K562 (cell line): Measurements from ENCODE around the gene RPS19BP1. TPM values are rescaled to one million over a fixed set of nuclear protein-coding genes. Genes with fewer than 3 reads are reported as not detected.
A peak's percentile ranks its signal among the peaks of the same experiment; 100 is the strongest.

Experiments used
- ATAC-seq: fragments of 200-7000 bp; cut with Tn5 transposase; 3 replicates; pipeline ENCODE4 v1.9.1; 2020; ENCODE audit warnings: moderate library complexity
- BruUV-seq: library from RNA; stranded (reverse); fragments of 400-500 nt; replicated peaks from 2 replicates; lab custom pipeline; 2021; lab: Mats Ljungman, UMichigan
- CTCF ChIA-PET: fragments of 300-600 bp; formaldehyde crosslinking; extraction: SDS; loops from one replicate; lab custom pipeline; 2021; ENCODE audit warnings: low intra/inter-chr PET ratio; lab: Yijun Ruan, JAX
- POLR2A ChIA-PET: fragments of 300-600, 350-650 bp; sonication (Branson Sonifier 250); formaldehyde crosslinking; extraction: SDS; loops from one replicate; lab custom pipeline; 2021; ENCODE audit warnings: antibody characterized with exemption, inconsistent platforms; lab: Yijun Ruan, JAX
- DNase-seq, 4 experiments: peaks; one replicate each; pipeline versions ENCODE4 v3.0.0 to v3.0.0-alpha.2; 2011 to 2018; ENCODE audit warnings: low spot score in 3 of 4, mixed read lengths in 3 of 4; ENCODE audit errors: extremely low read depth in 1 of 4
- FAIRE-seq: peaks from 2 replicates; lab custom pipeline; 2011; peaks lifted over from hg19 to GRCh38; lab: Jason Lieb, UNC
- H2AFZ ChIP-seq: 2 replicates; pipeline ENCODE4 v1.6.0; 2011; ENCODE audit warnings: low read depth, low read length, control low read depth, inconsistent platforms
- H3K27ac ChIP-seq: fragments of 200-600 bp; 3 replicates; pipeline ENCODE4 v1.8.0; 2011; ENCODE audit warnings: low read depth, mild to moderate bottlenecking, control low read depth, inconsistent platforms, low read length, moderate library complexity, mixed read lengths; ENCODE audit errors: extremely low read depth
- H3K27me3 ChIP-seq, 2 experiments: fragments of 300-600 bp in 1 of 2; 2 replicates in 1 of 2; 3 replicates in 1 of 2; pipeline versions ENCODE4 v1.6.0 to v1.8.0; 2011; ENCODE audit warnings: inconsistent platforms in 2 of 2, low read length in 2 of 2, mild to moderate bottlenecking in 1 of 2, mixed read lengths in 1 of 2, moderate library complexity in 1 of 2; ENCODE audit not compliant: control insufficient read depth in 2 of 2, insufficient read depth in 2 of 2
- H3K36me3 ChIP-seq: fragments of 300-600 bp; 3 replicates; pipeline ENCODE4 v1.8.0; 2011; ENCODE audit warnings: mild to moderate bottlenecking, low read length, inconsistent platforms; ENCODE audit not compliant: control insufficient read depth, insufficient read depth
- H3K4me1 ChIP-seq, 2 experiments: fragments of 200-600 bp in 1 of 2; replicated peaks in 1 of 2; 2 replicates in 1 of 2; 3 replicates in 1 of 2; pipeline versions ENCODE4 v1.5.1 to v1.8.0; 2011; ENCODE audit warnings: inconsistent platforms in 2 of 2, low read length in 2 of 2, mild to moderate bottlenecking in 1 of 2, mixed read lengths in 1 of 2, moderate library complexity in 1 of 2; ENCODE audit not compliant: control insufficient read depth in 2 of 2, insufficient read depth in 2 of 2
- H3K4me2 ChIP-seq: 2 replicates; pipeline ENCODE4 v1.6.1; 2011; ENCODE audit warnings: low read length, control low read depth, inconsistent platforms, mixed read lengths; ENCODE audit not compliant: insufficient read depth
- H3K4me3 ChIP-seq: fragments of 200-600 bp; sonication (generic), shearing (Covaris generic); 2 replicates; pipeline ENCODE4 v1.5.1; 2016; ENCODE audit warnings: control low read depth, inconsistent platforms
- H3K79me2 ChIP-seq: fragments of 200-600 bp; 3 replicates; pipeline ENCODE4 v1.8.0; 2011; ENCODE audit warnings: low read length, inconsistent platforms; ENCODE audit not compliant: control insufficient read depth, insufficient read depth
- H3K9ac ChIP-seq, 2 experiments: 2 replicates each; pipeline versions ENCODE4 v1.6.0 to v1.6.1; 2011; ENCODE audit warnings: low read depth in 2 of 2, low read length in 2 of 2, control low read depth in 1 of 2, inconsistent platforms in 1 of 2, mild to moderate bottlenecking in 1 of 2, mixed read lengths in 1 of 2; ENCODE audit not compliant: insufficient read depth in 1 of 2
- H3K9me1 ChIP-seq: one replicate; pipeline ENCODE4 v1.6.0; 2011; ENCODE audit warnings: inconsistent platforms, mild to moderate bottlenecking, low read length, moderate library complexity; ENCODE audit not compliant: control insufficient read depth, insufficient read depth
- H3K9me3 ChIP-seq: replicated peaks from 2 replicates; pipeline ENCODE4 v1.5.1; 2011; ENCODE audit warnings: low read depth, low read length, inconsistent platforms; ENCODE audit not compliant: control insufficient read depth, insufficient read depth
- H4K20me1 ChIP-seq: replicated peaks from 2 replicates; pipeline ENCODE4 v1.6.1; 2011; ENCODE audit warnings: low read length, inconsistent platforms, mixed read lengths; ENCODE audit not compliant: control insufficient read depth, insufficient read depth
- ARHGAP35 ChIP-seq: fragments of 450-650 bp; IDR thresholded peaks from 2 replicates; pipeline ENCODE4 v1.6.1; 2018; ENCODE audit not compliant: partially characterized antibody
- BRD4 ChIP-seq: fragments of 200-600 bp; sonication (generic); IDR thresholded peaks from 2 replicates; pipeline ENCODE4 v1.6.1; 2017; ENCODE audit warnings: inconsistent platforms
- C11orf30 ChIP-seq: fragments of 450-650 bp; IDR thresholded peaks from 2 replicates; pipeline ENCODE4 v1.6.1; 2016; ENCODE audit warnings: low read depth, mild to moderate bottlenecking
- CBFA2T3 ChIP-seq: fragments of 450-650 bp; IDR thresholded peaks from 2 replicates; pipeline ENCODE4 v1.6.1; 2017
- CC2D1A ChIP-seq: fragments of 450-650 bp; IDR thresholded peaks from 2 replicates; pipeline ENCODE4 v1.6.1; 2017; ENCODE audit warnings: mild to moderate bottlenecking
- CREM ChIP-seq: IDR thresholded peaks from 2 replicates; pipeline ENCODE4 v1.6.1; 2014; ENCODE audit warnings: antibody characterized with exemption, low read depth
- CTCF ChIP-seq, 3 experiments: IDR thresholded peaks in 2 of 3; conservative IDR thresholded peaks in 1 of 3; 2 replicates each; pipeline ENCODE4 v1.5.1; 2011 to 2012; ENCODE audit warnings: low read length in 3 of 3, mild to moderate bottlenecking in 3 of 3, control low read depth in 2 of 3, improper control_type of control experiment in 1 of 3, inconsistent platforms in 1 of 3, low read depth in 1 of 3, mixed read lengths in 1 of 3, moderate library complexity in 1 of 3; ENCODE audit not compliant: insufficient read depth in 2 of 3
- DNMT1 ChIP-seq: fragments of 450-650 bp; IDR thresholded peaks from 2 replicates; pipeline ENCODE4 v1.6.1; 2016; ENCODE audit warnings: antibody characterized with exemption, mild to moderate bottlenecking
- HDGF ChIP-seq: fragments of 450-650 bp; IDR thresholded peaks from 2 replicates; pipeline ENCODE4 v1.6.1; 2016
- NBN ChIP-seq: fragments of 450-650 bp; IDR thresholded peaks from 2 replicates; pipeline ENCODE4 v1.6.1; 2016; ENCODE audit warnings: low read depth, mild to moderate bottlenecking
- PHF21A ChIP-seq: fragments of 450-650 bp; IDR thresholded peaks from 2 replicates; pipeline ENCODE4 v1.6.1; 2017; ENCODE audit warnings: low read depth, borderline replicate concordance
- RAD21 ChIP-seq, 2 experiments: fragments of 250-450 bp in 1 of 2; fragments of 450-650 bp in 1 of 2; sonication (Bioruptor Pico) in 1 of 2; formaldehyde crosslinking in 1 of 2; IDR thresholded peaks in 1 of 2; conservative IDR thresholded peaks in 1 of 2; 2 replicates each; pipeline versions ENCODE4 v1.4.0 to v1.8.0; 2020 to 2022; ENCODE audit warnings: mild to moderate bottlenecking in 2 of 2, moderate library complexity in 1 of 2
- RBFOX2 ChIP-seq: fragments of 200-400 bp; formaldehyde crosslinking; IDR thresholded peaks from 2 replicates; pipeline ENCODE4 v1.6.1; 2017; ENCODE audit warnings: low read depth, mild to moderate bottlenecking, low read length, moderate library complexity
- SMC3 ChIP-seq: conservative IDR thresholded peaks from 2 replicates; pipeline ENCODE4 v1.6.1; 2011; ENCODE audit warnings: low read depth, low read length, improper control_type of control experiment; ENCODE audit not compliant: insufficient read depth
- TAF1 ChIP-seq: IDR thresholded peaks from 2 replicates; pipeline ENCODE4 v1.6.1; 2011; ENCODE audit warnings: mild to moderate bottlenecking, low read length, moderate library complexity; ENCODE audit not compliant: insufficient read depth, control insufficient read depth, severe bottlenecking; ENCODE audit errors: extremely low read depth
- TAF7 ChIP-seq: fragments of 450-650 bp; IDR thresholded peaks from 2 replicates; pipeline ENCODE4 v1.6.1; 2016; ENCODE audit warnings: missing genetic modification characterization, missing compliant biosample characterization
- WGBS: fragments of 100-300 bp; shearing (Covaris generic); methylation state at CpG from one replicate; pipeline ENCODE4 v1.1.6; 2016; ENCODE audit warnings: low coverage, mixed read lengths; ENCODE audit not compliant: insufficient coverage; ENCODE audit errors: missing lambda C conversion rate; 5-methylcytosine and 5-hydroxymethylcytosine counted together
- in situ Hi-C: fragments of 300-500 bp; cut with MboI; formaldehyde crosslinking; loops from 4 replicates; pipeline ENCODE4 v1.15.0; 2018; ENCODE audit warnings: inconsistent platforms, mixed read lengths
- intact Hi-C: fragments of 100-400 bp; cut with micrococcal nuclease; formaldehyde crosslinking; loops from 2 replicates; pipeline ENCODE4 v1.14.2; 2022
- polyA plus RNA-seq, 8 experiments: library from polyadenylated mRNA; depleted of rRNA in 4 of 8; stranded (reverse) in 5 of 8; unstranded in 3 of 8; fragments of >200 nt; fragmentation: Nextera tagmentation in 2 of 8; fragmentation: Illumina TruSeq in 1 of 8; extraction: Ambion mirVana in 2 of 8; extraction: Trizol in 1 of 8; gene quantifications; 2 replicates each; pipeline versions ENCODE4 v1.2.1 to v1.2.3, GENCODE V29; 2011 to 2014; ENCODE audit warnings: inconsistent platforms in 1 of 8, missing spikeins in 1 of 8
- total RNA-seq, 7 experiments: library from RNA; depleted of rRNA in 6 of 7; stranded (reverse); fragments of >200 nt in 6 of 7; fragmentation: Illumina TruSeq in 2 of 7; extraction: Trizol in 2 of 7; gene quantifications; 2 replicates each; pipeline versions ENCODE4 v1.2.1 to v1.2.3, GENCODE V29; 2011 to 2021; ENCODE audit warnings: low replicate concordance in 1 of 7
- TF ChIP-seq, protein P1 (sequence below): sonication (generic); formaldehyde crosslinking; IDR thresholded peaks from 2 replicates; pipeline ENCODE4 v1.8.0; 2022; ENCODE audit warnings: missing genetic modification reagents, mild to moderate bottlenecking, moderate library complexity, borderline replicate concordance
- TF ChIP-seq, protein P2 (sequence below): fragments of 450-650 bp; IDR thresholded peaks from 2 replicates; pipeline ENCODE4 v1.6.1; 2016

Gene RPS19BP1
- total and polyA plus RNA-seq, 9 of the 15 experiments (the other 6 are each of a cell fraction or from before 2014, with no cell fraction given), result 3.0 to 223 (median 84.3) TPM

GRCh38 chr22:39530692-39531331 lies 1.7 kb downstream of the RPS19BP1 start:
- no peaks in the 10 kb centered on the region for H3K9me1 ChIP-seq
- peak overlapping the region; percentile 97; the same call in 1 of the 2 replicates for H3K4me3 ChIP-seq
- 13% methylated on average over 7 of the region's 9 CpGs for WGBS
- POLR2A ChIA-PET, result interaction anchor here (1.0 to 4.2 kb wide), 5 partner anchors 8 to 510 kb away, joined by 4 to 42 read pairs (median 7); partner anchors contain the start of genes ATF4 and RPL3
- CTCF ChIA-PET, result interaction anchor here (0.6 kb wide), 2 partner anchors 37 to 1036 kb away, joined by 3 read pairs; no protein-coding TSS in a partner anchor
- FAIRE-seq, result peak; percentile 86
- in situ Hi-C loops (loop anchor here (5.0 to 10.0 kb wide), 2 partner anchors 369 to 654 kb away; no protein-coding TSS in a partner anchor), intact Hi-C loops (loop anchor here (5.0 kb wide), 2 partner anchors 34 to 506 kb away; no protein-coding TSS in a partner anchor)
- H4K20me1 ChIP-seq, result peaks cover 7% of the 10 kb centered on the region
- peak; percentile 19 for ATAC-seq
- peaks cover 29 to 63% of the 10 kb centered on the region in 2 experiments; a peak in 4 of 5 replicates for H3K4me1 ChIP-seq
- no peak overlapping the region for H2AFZ ChIP-seq
- H3K36me3 ChIP-seq, result peaks cover 43% of the 10 kb centered on the region
- peak overlapping the region; percentile 97 for H3K4me2 ChIP-seq
- DNase-seq, result peak; percentile 51 to 86 (median 61)
- H3K27me3 ChIP-seq, result no peaks in the 10 kb centered on the region
- H3K9ac ChIP-seq, result peak overlapping the region in 1 of 2 experiments; percentile 88; a peak in 3 of 4 replicates
- BruUV-seq, result no TSS peak
- peak overlapping the region; percentile 92; the same call in 2 of the 3 replicates for H3K27ac ChIP-seq
- H3K79me2 ChIP-seq, result peaks cover 46% of the 10 kb centered on the region
- no peaks in the 10 kb centered on the region for H3K9me3 ChIP-seq
- TF ChIP-seq, protein P1, sequence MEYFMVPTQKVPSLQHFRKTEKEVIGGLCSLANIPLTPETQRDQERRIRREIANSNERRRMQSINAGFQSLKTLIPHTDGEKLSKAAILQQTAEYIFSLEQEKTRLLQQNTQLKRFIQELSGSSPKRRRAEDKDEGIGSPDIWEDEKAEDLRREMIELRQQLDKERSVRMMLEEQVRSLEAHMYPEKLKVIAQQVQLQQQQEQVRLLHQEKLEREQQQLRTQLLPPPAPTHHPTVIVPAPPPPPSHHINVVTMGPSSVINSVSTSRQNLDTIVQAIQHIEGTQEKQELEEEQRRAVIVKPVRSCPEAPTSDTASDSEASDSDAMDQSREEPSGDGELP (CRISPR knock-in tag), result 0 out of 2 replicates have a peak, but pooled peaks have one; percentile 24
- TF ChIP-seq C11orf30 (no peak), DNMT1 (no peak), SMC3 (peak; percentile 15; the same call in 1 of the 2 replicates), TAF1 (peak; percentile 15), PHF21A (no peak), RAD21 (CRISPR knock-in tag; conservative IDR thresholded peaks at IDR 0.05 in 1 of 2, IDR thresholded peaks at IDR 0.05 in 1 of 2) (peak in 1 of 2 experiments; percentile 30; a peak in 1 of 4 replicates), HDGF (0 out of 2 replicates have a peak, but pooled peaks have one; percentile 10), ARHGAP35 (no peak), CREM (peak; percentile 23; the same call in 1 of the 2 replicates), CC2D1A (0 out of 2 replicates have a peak, but pooled peaks have one; percentile 19), CTCF (IDR thresholded peaks at IDR 0.05 in 2 of 3, conservative IDR thresholded peaks at IDR 0.05 in 1 of 3; ENCODE audit: insufficient read depth in 2 of 3, low read depth in 1 of 3, low read length in 3 of 3) (peak; percentile 51 to 57 (median 51)), TAF7 (tag) (no peak), RBFOX2 (0 out of 2 replicates have a peak, but pooled peaks have one; percentile 29), NBN (0 out of 2 replicates have a peak, but pooled peaks have one; percentile 31), CBFA2T3 (peak; percentile 9; the same call in 1 of the 2 replicates), BRD4 (no peak)
- TF ChIP-seq, protein P2, sequence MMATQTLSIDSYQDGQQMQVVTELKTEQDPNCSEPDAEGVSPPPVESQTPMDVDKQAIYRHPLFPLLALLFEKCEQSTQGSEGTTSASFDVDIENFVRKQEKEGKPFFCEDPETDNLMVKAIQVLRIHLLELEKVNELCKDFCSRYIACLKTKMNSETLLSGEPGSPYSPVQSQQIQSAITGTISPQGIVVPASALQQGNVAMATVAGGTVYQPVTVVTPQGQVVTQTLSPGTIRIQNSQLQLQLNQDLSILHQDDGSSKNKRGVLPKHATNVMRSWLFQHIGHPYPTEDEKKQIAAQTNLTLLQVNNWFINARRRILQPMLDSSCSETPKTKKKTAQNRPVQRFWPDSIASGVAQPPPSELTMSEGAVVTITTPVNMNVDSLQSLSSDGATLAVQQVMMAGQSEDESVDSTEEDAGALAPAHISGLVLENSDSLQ, result 0 out of 2 replicates have a peak, but pooled peaks have one; percentile 9
